ENCODE data around the gene MARS2. TPM values are rescaled to one million over a fixed set of nuclear protein-coding genes. Genes with fewer than 3 reads are reported as not detected.
"Not testable (repeated sequence)": the region's sequence is repeated elsewhere in the genome, so short reads cannot be mapped to it uniquely, and the experiment has no call there.

Gene MARS2
- total RNA-seq, 4 donors from 2014 or later, result 4.6 to 10.6 (median 8.0) TPM

DNA sequence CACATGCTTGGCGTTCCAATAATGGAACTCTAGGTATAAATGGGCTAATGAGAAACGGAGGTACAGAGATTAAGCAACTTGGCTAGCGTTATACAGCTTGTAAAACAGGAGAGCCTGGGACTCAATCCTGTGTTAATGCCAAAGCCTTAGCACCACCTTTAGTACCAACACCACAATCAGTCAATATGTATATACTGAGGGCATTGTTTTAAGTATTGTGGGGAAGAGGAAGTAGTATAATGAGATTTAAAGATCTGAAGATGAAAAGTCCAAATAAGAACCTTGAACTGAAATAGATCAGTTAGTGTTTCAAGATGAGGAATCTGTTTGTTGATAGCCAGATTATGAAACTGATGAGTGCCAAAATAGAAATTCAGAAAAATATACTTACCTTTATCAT lies 8.1 kb downstream of the MARS2 start:
- Histone ChIP-seq H3K36me3 (no peaks in the 10 kb centered on the region), H3K9me3 (no peaks in the 10 kb centered on the region), H3K27ac (no peak overlapping the region), H3K4me1 (peaks cover 0 to 8% of the 10 kb centered on the region in 2 donors), H3K4me3 (replicated peaks in 1 of 3) (no peak overlapping the region), H3K27me3 (no peaks in the 10 kb centered on the region)
- TF ChIP-seq, protein P1, sequence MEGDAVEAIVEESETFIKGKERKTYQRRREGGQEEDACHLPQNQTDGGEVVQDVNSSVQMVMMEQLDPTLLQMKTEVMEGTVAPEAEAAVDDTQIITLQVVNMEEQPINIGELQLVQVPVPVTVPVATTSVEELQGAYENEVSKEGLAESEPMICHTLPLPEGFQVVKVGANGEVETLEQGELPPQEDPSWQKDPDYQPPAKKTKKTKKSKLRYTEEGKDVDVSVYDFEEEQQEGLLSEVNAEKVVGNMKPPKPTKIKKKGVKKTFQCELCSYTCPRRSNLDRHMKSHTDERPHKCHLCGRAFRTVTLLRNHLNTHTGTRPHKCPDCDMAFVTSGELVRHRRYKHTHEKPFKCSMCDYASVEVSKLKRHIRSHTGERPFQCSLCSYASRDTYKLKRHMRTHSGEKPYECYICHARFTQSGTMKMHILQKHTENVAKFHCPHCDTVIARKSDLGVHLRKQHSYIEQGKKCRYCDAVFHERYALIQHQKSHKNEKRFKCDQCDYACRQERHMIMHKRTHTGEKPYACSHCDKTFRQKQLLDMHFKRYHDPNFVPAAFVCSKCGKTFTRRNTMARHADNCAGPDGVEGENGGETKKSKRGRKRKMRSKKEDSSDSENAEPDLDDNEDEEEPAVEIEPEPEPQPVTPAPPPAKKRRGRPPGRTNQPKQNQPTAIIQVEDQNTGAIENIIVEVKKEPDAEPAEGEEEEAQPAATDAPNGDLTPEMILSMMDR (IDR thresholded peaks at IDR 0.05), result no peak
- TF ChIP-seq POLR2A (IDR thresholded peaks at IDR 0.05), result no peak
- intact Hi-C loops (cut with DNase I), result no loop called here
- DNase-seq, result no peak
- 95 to 98% methylated on average over 3 of the region's 3 CpGs for WGBS, 2 donors

DNA sequence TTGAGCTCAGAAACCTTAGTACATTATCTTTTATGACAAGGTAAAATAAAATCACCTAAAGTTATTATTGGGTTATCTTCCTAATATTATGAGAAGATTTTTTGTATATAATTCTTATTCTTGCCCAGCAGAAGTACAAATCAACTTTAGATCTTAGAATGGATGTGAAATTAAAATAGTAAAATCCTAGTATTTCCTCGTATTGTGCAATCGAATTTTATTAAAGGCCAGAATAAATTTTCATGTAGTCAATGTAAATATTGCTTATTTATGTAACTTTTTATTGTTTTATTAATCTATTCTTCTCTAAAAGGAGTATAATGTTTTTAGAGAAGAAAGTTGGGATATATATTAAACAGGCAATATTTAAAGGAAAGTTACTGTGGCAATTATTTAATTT lies 12.7 kb downstream of the MARS2 start:
- no peaks in the 10 kb centered on the region for H3K4me1 ChIP-seq
- intact Hi-C loops (cut with DNase I), result no loop called here
- H3K27me3 ChIP-seq, result no peaks in the 10 kb centered on the region
- no peaks in the 10 kb centered on the region for H3K36me3 ChIP-seq
- no peak overlapping the region for H3K27ac ChIP-seq
- TF ChIP-seq, protein P1 (IDR thresholded peaks at IDR 0.05), result no peak
- TF ChIP-seq POLR2A (IDR thresholded peaks at IDR 0.05), result no peak
- DNase-seq, result no peak
- H3K4me3 ChIP-seq (replicated peaks in 1 of 3), result no peak overlapping the region
- H3K9me3 ChIP-seq, result no peaks in the 10 kb centered on the region
- 93 to 95% methylated on average over 2 of the region's 2 CpGs for WGBS, 2 donors

- Histone ChIP-seq H3K4me3 (replicated peaks in 1 of 3) (no peak overlapping the region), H3K27ac (no peak overlapping the region), H3K36me3 (no peaks in the 10 kb centered on the region), H3K4me1 (no peaks in the 10 kb centered on the region), H3K9me3 (no peaks in the 10 kb centered on the region), H3K27me3 (no peaks in the 10 kb centered on the region)
- no peak for DNase-seq
- no peak for TF ChIP-seq POLR2A (IDR thresholded peaks at IDR 0.05)
- TF ChIP-seq, protein P1 (IDR thresholded peaks at IDR 0.05), result no peak
- intact Hi-C loops (cut with DNase I), result no loop called here
Observed at GRCh38 chr2:197727011-197727410, 21.8 kb downstream of the MARS2 start.

- H3K27ac ChIP-seq; intact Hi-C loops (cut with DNase I); H3K4me1 ChIP-seq; DNase-seq; H3K9me3 ChIP-seq; H3K27me3 ChIP-seq; H3K36me3 ChIP-seq; H3K4me3 ChIP-seq (replicated peaks in 1 of 3): not testable (repeated sequence)
- 89 to 92% methylated on average over 23 to 32 of the region's 32 CpGs for WGBS, 2 donors
Observed at GRCh38 chr2:197728555-197729544, 23.7 kb downstream of the MARS2 start.

- H3K27me3 ChIP-seq, result no peaks in the 10 kb centered on the region
- H3K9me3 ChIP-seq, result no peaks in the 10 kb centered on the region
- H3K27ac ChIP-seq, result no peak overlapping the region
- TF ChIP-seq, protein P1 (IDR thresholded peaks at IDR 0.05), result no peak
- TF ChIP-seq POLR2A (IDR thresholded peaks at IDR 0.05), result no peak
- no peak for DNase-seq
- no peaks in the 10 kb centered on the region for H3K36me3 ChIP-seq
- no peak overlapping the region for H3K4me3 ChIP-seq (replicated peaks in 1 of 3)
- intact Hi-C loops (cut with DNase I), result no loop called here
- no peaks in the 10 kb centered on the region for H3K4me1 ChIP-seq
Observed at GRCh38 chr2:197740200-197740599, 35.0 kb downstream of the MARS2 start.

Other genes with a start within 250 kb of the MARS2 start
- 100 to 1,000 TPM; 125 to 157 (median 151) TPM for gene HSPD1, start 205.5 kb upstream of the MARS2 start, total RNA-seq
- gene HSPE1, start 205.0 kb upstream of the MARS2 start, total RNA-seq, result 100 to 1,000 TPM in 1 of 4 donors, 10 to 100 TPM in 3; 32.8 to 136 (median 79.8) TPM
- gene MOB4, start 189.3 kb upstream of the MARS2 start, total RNA-seq, result 10 to 100 TPM; 24.7 to 36.1 (median 28.6) TPM
- 10 to 100 TPM in 2 of 4 donors, 1 to 10 TPM in 2; 5.3 to 12.9 (median 9.4) TPM for gene RFTN2, start 29.8 kb upstream of the MARS2 start, total RNA-seq
- gene BOLL, start 80.0 kb downstream of the MARS2 start, total RNA-seq, result under 1 TPM in 2 of 4 donors, not detected in 2; 0.27 to 0.45 TPM
- 10 to 100 TPM in 2 of 4 donors, 1 to 10 TPM in 2; 9.1 to 11.8 (median 9.9) TPM for gene PLCL1, start 99.2 kb downstream of the MARS2 start, total RNA-seq